HCT116 (cell line): Measurements from ENCODE around the gene MCF2L. TPM values are rescaled to one million over a fixed set of nuclear protein-coding genes. Genes with fewer than 3 reads are reported as not detected.
A peak's percentile ranks its signal among the peaks of the same experiment; 100 is the strongest.

Source experiments
- ATAC-seq: fragments of 200-7000 bp; cut with Tn5 transposase; 2 replicates; pipeline ENCODE4 v1.9.1; 2020; ENCODE audit warnings: mild to moderate bottlenecking, moderate library complexity
- BruUV-seq: library from RNA; stranded (reverse); fragments of 400-500 nt; replicated peaks from 2 replicates; lab custom pipeline; 2021; lab: Mats Ljungman, UMichigan
- CTCF ChIA-PET: fragments of 300-600 bp; sonication (Branson Sonifier 250); formaldehyde crosslinking; loops from one replicate; lab custom pipeline; 2021; ENCODE audit warnings: antibody characterized with exemption; lab: Charles Lee
- POLR2A ChIA-PET: fragments of 300-600, 350-600 bp; sonication (Branson Sonifier 250); formaldehyde crosslinking; loops from one replicate; lab custom pipeline; 2021; ENCODE audit warnings: antibody characterized with exemption; lab: Charles Lee
- RAD21 ChIA-PET, 2 experiments: fragments of 300-600 bp; sonication (Branson Sonifier 250); formaldehyde crosslinking; loops; one replicate each; lab custom pipeline; 2023; ENCODE audit warnings: low total read pairs in 2 of 2; ENCODE audit not compliant: uncharacterized antibody in 2 of 2, unreplicated experiment in 2 of 2, low non-redundant PET in 1 of 2; lab: Charles Lee
- DNase-seq: peaks from one replicate; pipeline ENCODE4 v3.0.0-alpha.2; 2010; ENCODE audit warnings: low read depth, low spot score
- H2AFZ ChIP-seq: fragments of 200-600 bp; shearing (Covaris generic), sonication (generic); 2 replicates; pipeline ENCODE4 v1.6.1; 2017; ENCODE audit warnings: low read depth, mixed run types, mixed read lengths, antibody characterized with exemption, low read length; ENCODE audit not compliant: poor library complexity, severe bottlenecking
- H3K27ac ChIP-seq: 2 replicates; pipeline ENCODE4 v1.5.1; 2012; ENCODE audit warnings: low read depth, low read length
- H3K27me3 ChIP-seq: fragments of 200-600 bp; sonication (generic); 2 replicates; pipeline ENCODE4 v1.6.1; 2016; ENCODE audit warnings: mixed run types, low read length, mixed read lengths; ENCODE audit not compliant: insufficient read depth
- H3K36me3 ChIP-seq, 2 experiments: fragments of 200-500 bp in 1 of 2; fragments of 200-600 bp in 1 of 2; sonication (Bioruptor generic) in 1 of 2; sonication (generic) in 1 of 2; 2 replicates each; pipeline versions ENCODE4 v1.5.1 to v1.6.1; 2014 to 2016; ENCODE audit warnings: low read length in 2 of 2, inconsistent platforms in 1 of 2, mixed read lengths in 1 of 2, mixed run types in 1 of 2; ENCODE audit not compliant: insufficient read depth in 2 of 2, control insufficient read depth in 1 of 2
- H3K4me1 ChIP-seq, 2 experiments: fragments of 200-600 bp in 1 of 2; sonication (generic) in 1 of 2; 2 replicates each; pipeline versions ENCODE4 v1.5.1 to v1.6.1; 2012 to 2017; ENCODE audit warnings: low read length in 2 of 2, inconsistent platforms in 1 of 2, mild to moderate bottlenecking in 1 of 2, mixed read lengths in 1 of 2, mixed run types in 1 of 2, moderate library complexity in 1 of 2; ENCODE audit not compliant: insufficient read depth in 2 of 2, control insufficient read depth in 1 of 2
- H3K4me2 ChIP-seq: fragments of 200-600 bp; sonication (generic); 2 replicates; pipeline ENCODE4 v1.6.1; 2017; ENCODE audit warnings: mixed run types, low read length, mixed read lengths
- H3K4me3 ChIP-seq, 2 experiments: fragments of 200-600 bp in 1 of 2; sonication (generic) in 1 of 2; replicated peaks in 1 of 2; 2 replicates each; pipeline ENCODE4 v1.5.1; 2011 to 2016; ENCODE audit warnings: low read length in 2 of 2, control low read depth in 1 of 2, low read depth in 1 of 2, mild to moderate bottlenecking in 1 of 2, mixed read lengths in 1 of 2, mixed run types in 1 of 2
- H3K79me2 ChIP-seq: fragments of 200-600 bp; sonication (generic); 2 replicates; pipeline ENCODE4 v1.6.1; 2017; ENCODE audit warnings: mild to moderate bottlenecking, mixed run types, low read length, moderate library complexity, mixed read lengths; ENCODE audit not compliant: insufficient read depth
- H3K9ac ChIP-seq: fragments of 200-600 bp; sonication (generic); 2 replicates; pipeline ENCODE4 v1.6.1; 2016; ENCODE audit warnings: low read length, mixed read lengths
- H3K9me2 ChIP-seq: fragments of 200-600 bp; sonication (generic), shearing (Covaris generic); 2 replicates; pipeline ENCODE4 v1.6.1; 2017; ENCODE audit warnings: mixed run types, mild to moderate bottlenecking, moderate library complexity; ENCODE audit not compliant: insufficient read depth
- H3K9me3 ChIP-seq, 2 experiments: fragments of 200-500 bp in 1 of 2; fragments of 200-600 bp in 1 of 2; sonication (Bioruptor generic) in 1 of 2; sonication (generic) in 1 of 2; 2 replicates each; pipeline ENCODE4 v1.6.1; 2014 to 2017; ENCODE audit warnings: low read length in 2 of 2, mixed read lengths in 2 of 2, inconsistent platforms in 1 of 2, low read depth in 1 of 2, mild to moderate bottlenecking in 1 of 2, mixed run types in 1 of 2, moderate library complexity in 1 of 2; ENCODE audit not compliant: control insufficient read depth in 1 of 2, insufficient read depth in 1 of 2
- H4K20me1 ChIP-seq: fragments of 200-600 bp; sonication (generic), shearing (Covaris generic); 2 replicates; pipeline ENCODE4 v1.6.1; 2017; ENCODE audit warnings: mixed run types, mild to moderate bottlenecking, moderate library complexity; ENCODE audit not compliant: insufficient read depth
- CBX3 ChIP-seq: IDR thresholded peaks from 2 replicates; pipeline ENCODE4 v1.6.1; 2012; ENCODE audit warnings: low read depth
- CTCF ChIP-seq, 3 experiments: fragments of 200-600 bp in 1 of 3; sonication (generic) in 1 of 3; IDR thresholded peaks in 2 of 3; conservative IDR thresholded peaks in 1 of 3; 2 replicates each; pipeline ENCODE4 v1.5.1; 2012 to 2017; ENCODE audit warnings: low read depth in 2 of 3, low read length in 2 of 3, antibody characterized with exemption in 1 of 3, borderline replicate concordance in 1 of 3, control low read depth in 1 of 3, mild to moderate bottlenecking in 1 of 3, mixed read lengths in 1 of 3, mixed run types in 1 of 3, moderate library complexity in 1 of 3; ENCODE audit not compliant: insufficient read depth in 1 of 3
- EGR1 ChIP-seq: IDR thresholded peaks from 2 replicates; pipeline ENCODE4 v1.6.1; 2012; ENCODE audit warnings: low read depth
- EZH2 ChIP-seq: fragments of 200-600 bp; sonication (generic); IDR thresholded peaks from 2 replicates; pipeline ENCODE4 v1.6.1; 2017; ENCODE audit warnings: antibody characterized with exemption, mixed run types
- FOSL1 ChIP-seq: IDR thresholded peaks from 2 replicates; pipeline ENCODE4 v1.6.1; 2012; ENCODE audit warnings: low read depth
- RAD21 ChIP-seq: IDR thresholded peaks from 2 replicates; pipeline ENCODE4 v1.6.1; 2012; ENCODE audit warnings: low read depth, mild to moderate bottlenecking
- REST ChIP-seq: IDR thresholded peaks from 2 replicates; pipeline ENCODE4 v1.6.1; 2012; ENCODE audit warnings: low read depth
- SP1 ChIP-seq: IDR thresholded peaks from 2 replicates; pipeline ENCODE4 v1.6.1; 2012; ENCODE audit warnings: low read depth
- intact Hi-C: fragments of 100-400 bp; cut with micrococcal nuclease; formaldehyde crosslinking; loops from 2 replicates; pipeline ENCODE4 v1.10.0; 2022
- total RNA-seq: library from RNA; stranded (reverse); gene quantifications from one replicate; pipeline ENCODE4 v1.2.1, GENCODE V29; 2021; ENCODE audit not compliant: unreplicated experiment
- TF ChIP-seq, protein P1 (sequence below): IDR thresholded peaks from 2 replicates; pipeline ENCODE4 v1.6.1; 2012

MCF2L gene
- total RNA-seq, 1 experiment from 2014 or later: 19.3 TPM

GRCh38 chr13:113084094-113084942, 115.3 kb downstream of the MCF2L start:
- ChIA-PET POLR2A (no interaction called here), CTCF (no interaction called here), RAD21 (no interaction called here)
- H3K4me1 ChIP-seq: peaks cover 7 to 11% of the 10 kb centered on the region in 2 experiments; a peak in 3 of 4 replicates
- no peaks in the 10 kb centered on the region for H3K27me3 ChIP-seq
- no TSS peak for BruUV-seq
- H3K36me3 ChIP-seq: no peaks in the 10 kb centered on the region
- intact Hi-C loops: loop anchor here (10.0 kb wide), 1 partner anchor 70 kb away; the partner anchor contains the start of gene PROZ
- no peaks in the 10 kb centered on the region for H4K20me1 ChIP-seq
- H3K9me2 ChIP-seq: no peaks in the 10 kb centered on the region
- no peak overlapping the region for H3K27ac ChIP-seq
- ATAC-seq: 0 out of 2 replicates have a peak, but pooled peaks have one; percentile 35
- peak overlapping the region; percentile 26; the same call in 1 of the 2 replicates for H3K4me2 ChIP-seq
- no peak overlapping the region for H3K9ac ChIP-seq
- no peaks in the 10 kb centered on the region for H3K9me3 ChIP-seq
- H3K4me3 ChIP-seq: no peak overlapping the region
- H2AFZ ChIP-seq: no peak overlapping the region
- TF ChIP-seq FOSL1 (no peak), CBX3 (no peak), SP1 (no peak), REST (no peak), CTCF (IDR thresholded peaks at IDR 0.05 in 2 of 3, conservative IDR thresholded peaks at IDR 0.05 in 1 of 3; ENCODE audit: borderline replicate concordance in 1 of 3, insufficient read depth in 1 of 3, low read depth in 2 of 3, low read length in 2 of 3) (peak in 2 of 3 experiments; percentile 51 to 54; a peak in 4 of 6 replicates), EZH2 (no peak), RAD21 (no peak), EGR1 (no peak)
- TF ChIP-seq, protein P1, sequence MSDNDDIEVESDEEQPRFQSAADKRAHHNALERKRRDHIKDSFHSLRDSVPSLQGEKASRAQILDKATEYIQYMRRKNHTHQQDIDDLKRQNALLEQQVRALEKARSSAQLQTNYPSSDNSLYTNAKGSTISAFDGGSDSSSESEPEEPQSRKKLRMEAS: no peak
- TF ChIP-seq, all 23 proteins: peak for 1
- H3K79me2 ChIP-seq: no peaks in the 10 kb centered on the region
- no peak for DNase-seq
